DOHH2 (cell line): ENCODE results near the gene SLC66A2.

ENCODE experiments used
- H3F3A ChIP-seq: fragments of 200-600 bp; sonication (generic), shearing (Covaris generic); 2 replicates; pipeline ENCODE4 v1.6.0; 2016; ENCODE audit warnings: antibody characterized with exemption, mild to moderate bottlenecking; ENCODE audit not compliant: control insufficient read depth, insufficient read depth
- H3K27ac ChIP-seq: fragments of 200-600 bp; sonication (generic); 2 replicates; pipeline ENCODE4 v1.5.1; 2014; ENCODE audit warnings: low read depth, mild to moderate bottlenecking, low read length, moderate library complexity
- H3K27me3 ChIP-seq: fragments of 200-600 bp; sonication (generic); 2 replicates; pipeline ENCODE4 v1.6.1; 2014; ENCODE audit warnings: mild to moderate bottlenecking, low read length, mixed read lengths; ENCODE audit not compliant: control insufficient read depth
- H3K36me3 ChIP-seq: fragments of 200-600 bp; sonication (generic); 2 replicates; pipeline ENCODE4 v1.6.1; 2014; ENCODE audit warnings: mild to moderate bottlenecking, low read length, moderate library complexity, mixed read lengths; ENCODE audit not compliant: control insufficient read depth
- H3K4me1 ChIP-seq: fragments of 200-600 bp; sonication (generic); 2 replicates; pipeline ENCODE4 v1.6.1; 2014; ENCODE audit warnings: mild to moderate bottlenecking, low read length, mixed read lengths; ENCODE audit not compliant: control insufficient read depth
- H3K4me2 ChIP-seq: fragments of 200-600 bp; sonication (generic); 2 replicates; pipeline ENCODE4 v1.6.0; 2014; ENCODE audit warnings: mild to moderate bottlenecking, low read length, moderate library complexity
- H3K4me3 ChIP-seq: fragments of 200-600 bp; sonication (generic); 2 replicates; pipeline ENCODE4 v1.5.1; 2014; ENCODE audit warnings: mild to moderate bottlenecking, low read length, mixed read lengths
- H3K79me2 ChIP-seq: fragments of 200-600 bp; sonication (generic); 2 replicates; pipeline ENCODE4 v1.6.1; 2014; ENCODE audit warnings: mild to moderate bottlenecking, low read length, mixed read lengths; ENCODE audit not compliant: control insufficient read depth
- H3K9me2 ChIP-seq: fragments of 200-600 bp; sonication (generic); replicated peaks from 2 replicates; pipeline ENCODE4 v1.6.1; 2014; ENCODE audit warnings: mild to moderate bottlenecking, low read length, mixed read lengths; ENCODE audit not compliant: control insufficient read depth
- H3K9me3 ChIP-seq: fragments of 200-600 bp; sonication (generic); 2 replicates; pipeline ENCODE4 v1.6.1; 2014; ENCODE audit warnings: antibody characterized with exemption, low read length, mixed read lengths; ENCODE audit not compliant: control insufficient read depth, insufficient read depth
- H4K20me1 ChIP-seq: fragments of 200-600 bp; sonication (generic); 2 replicates; pipeline ENCODE4 v1.6.0; 2014; ENCODE audit warnings: low read depth, mild to moderate bottlenecking, antibody characterized with exemption, low read length, moderate library complexity; ENCODE audit not compliant: control insufficient read depth, insufficient read depth
- EZH2phosphoT487 ChIP-seq: fragments of 200-600 bp; sonication (generic); IDR thresholded peaks from 2 replicates; pipeline ENCODE4 v1.6.1; 2017; ENCODE audit warnings: borderline replicate concordance, mild to moderate bottlenecking, antibody characterized with exemption, low read length, moderate library complexity, mixed read lengths
- TF ChIP-seq, protein P1 (sequence below): fragments of 200-600 bp; sonication (generic); IDR thresholded peaks from one replicate; pipeline ENCODE4 v1.5.1; 2014; ENCODE audit warnings: antibody characterized with exemption, mild to moderate bottlenecking, low read depth, low read length; ENCODE audit not compliant: poor library complexity, severe bottlenecking

The SLC66A2 gene

DNA sequence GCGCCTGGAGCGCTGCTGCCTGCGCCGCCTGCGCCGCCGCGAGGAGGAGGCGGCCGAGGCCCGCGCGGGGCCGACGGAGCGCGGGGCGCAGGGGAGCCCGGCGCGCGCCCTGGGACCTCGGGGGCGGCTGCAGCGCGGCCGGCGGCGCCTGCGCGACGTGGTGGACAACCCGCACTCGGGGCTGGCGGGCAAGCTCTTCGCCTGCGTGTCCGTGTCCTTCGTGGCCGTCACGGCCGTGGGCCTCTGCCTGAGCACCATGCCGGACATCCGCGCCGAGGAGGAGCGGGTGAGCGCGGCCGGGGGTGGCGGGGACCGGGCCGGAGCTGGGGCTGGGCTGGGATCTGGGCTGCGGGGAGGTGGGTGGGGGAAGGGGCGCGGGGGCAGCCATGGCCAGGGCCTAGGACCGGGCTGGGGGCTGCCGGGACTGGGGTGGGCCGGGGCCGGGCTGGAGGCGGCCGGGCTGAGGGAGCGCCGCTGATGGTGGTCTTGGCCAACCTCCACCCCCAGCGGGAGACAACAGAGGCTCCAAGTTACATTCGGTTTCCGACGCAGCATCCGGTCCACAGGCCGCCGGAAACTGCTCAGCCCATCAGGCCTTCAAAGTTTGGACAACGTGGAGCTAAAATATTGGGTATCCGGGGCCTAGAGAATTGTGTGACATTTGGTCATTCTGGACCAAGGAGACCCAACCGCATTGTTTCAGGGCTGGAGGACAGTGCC lies 87.3 kb downstream of the SLC66A2 start:
- H3K9me2 ChIP-seq, result no peaks in the 10 kb centered on the region
- H3K9me3 ChIP-seq, result no peaks in the 10 kb centered on the region; the same call in 1 of the 2 replicates
- H3K36me3 ChIP-seq, result no peaks in the 10 kb centered on the region
- H4K20me1 ChIP-seq, result no peaks in the 10 kb centered on the region
- TF ChIP-seq, protein P1, sequence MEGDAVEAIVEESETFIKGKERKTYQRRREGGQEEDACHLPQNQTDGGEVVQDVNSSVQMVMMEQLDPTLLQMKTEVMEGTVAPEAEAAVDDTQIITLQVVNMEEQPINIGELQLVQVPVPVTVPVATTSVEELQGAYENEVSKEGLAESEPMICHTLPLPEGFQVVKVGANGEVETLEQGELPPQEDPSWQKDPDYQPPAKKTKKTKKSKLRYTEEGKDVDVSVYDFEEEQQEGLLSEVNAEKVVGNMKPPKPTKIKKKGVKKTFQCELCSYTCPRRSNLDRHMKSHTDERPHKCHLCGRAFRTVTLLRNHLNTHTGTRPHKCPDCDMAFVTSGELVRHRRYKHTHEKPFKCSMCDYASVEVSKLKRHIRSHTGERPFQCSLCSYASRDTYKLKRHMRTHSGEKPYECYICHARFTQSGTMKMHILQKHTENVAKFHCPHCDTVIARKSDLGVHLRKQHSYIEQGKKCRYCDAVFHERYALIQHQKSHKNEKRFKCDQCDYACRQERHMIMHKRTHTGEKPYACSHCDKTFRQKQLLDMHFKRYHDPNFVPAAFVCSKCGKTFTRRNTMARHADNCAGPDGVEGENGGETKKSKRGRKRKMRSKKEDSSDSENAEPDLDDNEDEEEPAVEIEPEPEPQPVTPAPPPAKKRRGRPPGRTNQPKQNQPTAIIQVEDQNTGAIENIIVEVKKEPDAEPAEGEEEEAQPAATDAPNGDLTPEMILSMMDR, result no peak
- TF ChIP-seq EZH2phosphoT487, result no peak
- no peaks in the 10 kb centered on the region for H3K4me1 ChIP-seq
- H3K27ac ChIP-seq, result no peak overlapping the region
- H3K27me3 ChIP-seq, result no peaks in the 10 kb centered on the region
- H3K79me2 ChIP-seq, result no peaks in the 10 kb centered on the region
- H3F3A ChIP-seq, result no peaks in the 10 kb centered on the region
- H3K4me3 ChIP-seq, result no peak overlapping the region
- H3K4me2 ChIP-seq, result no peak overlapping the region

DNA sequence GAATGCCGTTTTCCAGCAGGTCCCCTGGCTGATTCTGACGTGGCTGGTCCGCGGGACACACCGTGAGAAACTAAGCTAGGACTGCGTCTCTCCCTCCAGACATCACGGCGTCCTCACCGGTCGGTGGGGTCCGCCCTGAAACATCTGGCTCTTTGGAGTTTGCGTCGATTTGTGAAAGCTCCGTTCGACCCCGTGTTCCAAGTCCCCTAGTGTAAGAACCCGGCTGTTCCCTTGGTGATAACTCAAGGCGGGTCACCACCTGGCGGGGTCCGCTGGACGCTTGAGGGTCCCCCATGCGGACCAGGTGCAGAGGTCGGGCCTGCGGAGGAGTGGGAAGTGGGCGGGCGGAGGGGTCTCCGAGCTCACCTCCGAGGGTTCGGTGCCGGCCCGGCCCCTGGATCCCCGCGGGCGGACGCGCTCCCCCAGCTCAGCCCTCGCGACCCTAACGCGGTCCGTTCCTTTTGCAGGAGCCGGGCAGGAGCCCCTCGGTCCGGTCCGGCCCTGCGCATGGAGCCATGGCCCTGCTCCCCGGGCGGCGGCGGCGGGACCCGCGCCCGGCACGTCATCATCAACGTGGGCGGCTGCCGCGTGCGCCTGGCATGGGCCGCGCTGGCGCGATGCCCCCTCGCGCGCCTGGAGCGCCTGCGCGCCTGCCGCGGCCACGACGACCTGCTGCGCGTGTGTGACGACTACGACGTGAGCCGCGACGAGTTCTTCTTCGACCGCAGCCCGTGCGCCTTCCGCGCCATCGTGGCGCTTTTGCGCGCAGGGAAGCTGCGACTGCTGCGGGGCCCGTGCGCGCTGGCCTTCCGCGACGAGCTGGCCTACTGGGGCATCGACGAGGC lies 88.1 kb downstream of the SLC66A2 start:
- Histone ChIP-seq H3K27ac (no peak overlapping the region), H3K27me3 (no peaks in the 10 kb centered on the region)
- TF ChIP-seq, protein P1, result no peak
- no peak for TF ChIP-seq EZH2phosphoT487

GRCh38 chr18:79862562-79862961 lies 88.9 kb downstream of the SLC66A2 start:
- no peak overlapping the region for H3K4me2 ChIP-seq
- H3K9me3 ChIP-seq, result no peaks in the 10 kb centered on the region; the same call in 1 of the 2 replicates
- no peak overlapping the region for H3K4me3 ChIP-seq
- H4K20me1 ChIP-seq, result no peaks in the 10 kb centered on the region
- no peaks in the 10 kb centered on the region for H3K27me3 ChIP-seq
- no peaks in the 10 kb centered on the region for H3K36me3 ChIP-seq
- H3K79me2 ChIP-seq, result no peaks in the 10 kb centered on the region
- no peak overlapping the region for H3K27ac ChIP-seq
- no peaks in the 10 kb centered on the region for H3K4me1 ChIP-seq
- H3F3A ChIP-seq, result no peaks in the 10 kb centered on the region
- no peaks in the 10 kb centered on the region for H3K9me2 ChIP-seq
- TF ChIP-seq, protein P1, result no peak
- no peak for TF ChIP-seq EZH2phosphoT487

More for the DNA sequence above, 88.1 kb downstream of the SLC66A2 start:
- Histone ChIP-seq H3K36me3 (no peaks in the 10 kb centered on the region), H3F3A (no peaks in the 10 kb centered on the region), H3K9me3 (no peaks in the 10 kb centered on the region; the same call in 1 of the 2 replicates), H3K4me1 (no peaks in the 10 kb centered on the region), H3K4me2 (no peak overlapping the region), H4K20me1 (no peaks in the 10 kb centered on the region), H3K9me2 (no peaks in the 10 kb centered on the region), H3K4me3 (no peak overlapping the region), H3K79me2 (no peaks in the 10 kb centered on the region)
